GM21825 (cell line): ENCODE data around the gene VAV3.

Experiments
- ATAC-seq: cut with Tn5 transposase; IDR thresholded peaks from one replicate; pipeline ENCODE4 v1.9.1; 2021; ENCODE audit warnings: mild to moderate bottlenecking, moderate library complexity; ENCODE audit not compliant: unreplicated experiment

The VAV3 gene

GRCh38 chr1:107975851-107976250, 10.9 kb upstream of the VAV3 start:
- ATAC-seq, result no peak

DNA sequence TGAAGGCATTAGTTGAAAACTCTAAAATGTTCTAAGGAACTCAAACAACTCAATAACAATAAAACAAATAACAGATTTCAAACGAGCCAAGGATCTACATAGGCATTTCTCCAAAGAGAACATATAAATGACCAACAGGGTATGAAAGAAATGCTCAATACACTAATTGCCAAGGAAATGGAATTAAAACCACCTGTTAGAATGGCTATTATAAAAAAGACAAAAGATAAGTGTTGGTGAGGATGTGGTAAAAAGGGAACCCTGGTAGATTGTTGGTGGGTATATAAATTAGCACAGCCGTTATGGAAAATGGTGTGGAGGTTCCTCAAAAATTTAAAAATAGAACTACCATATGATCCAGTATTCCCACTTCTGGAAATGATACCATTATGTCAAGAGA, 9.1 kb upstream of the VAV3 start:
- no peak for ATAC-seq

GRCh38 chr1:107972391-107973180, 7.6 kb upstream of the VAV3 start:
- ATAC-seq, result no peak

DNA sequence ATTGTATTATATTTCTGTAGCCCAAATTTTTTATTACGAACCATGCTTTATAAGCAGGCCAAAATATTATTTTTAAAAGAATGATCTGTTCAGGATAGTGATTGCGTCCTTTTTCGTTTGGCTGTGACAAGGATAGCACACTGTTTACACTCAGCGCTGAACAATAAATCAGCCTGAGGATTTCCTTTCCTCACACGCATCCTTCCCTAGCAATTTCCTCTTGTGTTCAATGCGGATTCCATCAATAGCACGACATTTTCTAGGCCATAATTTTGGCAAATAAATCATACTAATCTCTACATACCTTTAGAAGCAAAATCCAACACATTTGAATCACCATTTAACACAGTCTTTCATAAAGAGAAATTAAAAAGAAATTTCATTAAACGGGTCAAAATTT, 1.6 kb upstream of the VAV3 start:
- ATAC-seq, result no peak

- ATAC-seq, result no peak
These were observed 457 bp downstream of the VAV3 start for GRCh38 chr1:107964336-107965109.

GRCh38 chr1:107963601-107964335, 1.2 kb downstream of the VAV3 start:
- peak; percentile 88 for ATAC-seq

- no peak for ATAC-seq
These were observed 2.0 kb downstream of the VAV3 start for GRCh38 chr1:107963008-107963407.

GRCh38 chr1:107954719-107955415, 10.1 kb downstream of the VAV3 start:
- no peak for ATAC-seq

DNA sequence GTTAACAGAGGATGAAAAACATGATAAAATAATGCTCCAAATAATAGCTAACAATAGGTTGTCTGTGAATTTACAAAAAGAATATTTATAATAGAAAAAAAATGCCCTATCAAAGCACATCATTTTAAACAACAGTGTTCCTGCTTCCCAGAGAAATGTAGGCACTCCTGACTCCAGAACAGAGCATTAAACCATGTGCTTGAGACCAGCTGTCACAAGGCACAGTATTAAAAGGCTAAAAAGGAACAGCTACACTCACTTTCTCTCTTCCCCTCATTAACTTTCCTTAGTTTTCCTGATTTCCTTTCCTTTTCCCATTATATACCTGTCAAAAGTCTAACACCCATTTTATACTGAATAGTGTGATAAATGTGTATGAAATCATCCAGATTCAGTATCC, 10.9 kb downstream of the VAV3 start:
- ATAC-seq, result no peak

DNA sequence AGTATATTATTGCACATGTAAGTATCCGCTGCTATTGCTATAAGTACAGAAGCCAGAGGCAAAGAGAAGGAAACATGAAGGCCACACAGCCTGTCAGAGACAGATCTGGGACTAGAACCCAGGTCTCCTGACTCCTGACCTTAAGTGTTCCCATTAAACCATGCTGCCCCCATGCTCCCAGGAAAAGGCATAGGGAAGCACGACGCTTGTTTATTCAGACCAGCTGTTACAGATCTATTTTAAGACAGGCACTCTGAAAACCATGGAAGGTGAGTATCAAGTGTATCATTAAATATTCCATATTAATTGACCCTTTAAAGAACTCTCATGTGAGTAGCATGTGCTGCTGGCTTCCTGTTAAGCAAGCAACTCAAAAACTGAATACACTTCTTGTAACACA, 11.4 kb downstream of the VAV3 start:
- no peak for ATAC-seq

DNA sequence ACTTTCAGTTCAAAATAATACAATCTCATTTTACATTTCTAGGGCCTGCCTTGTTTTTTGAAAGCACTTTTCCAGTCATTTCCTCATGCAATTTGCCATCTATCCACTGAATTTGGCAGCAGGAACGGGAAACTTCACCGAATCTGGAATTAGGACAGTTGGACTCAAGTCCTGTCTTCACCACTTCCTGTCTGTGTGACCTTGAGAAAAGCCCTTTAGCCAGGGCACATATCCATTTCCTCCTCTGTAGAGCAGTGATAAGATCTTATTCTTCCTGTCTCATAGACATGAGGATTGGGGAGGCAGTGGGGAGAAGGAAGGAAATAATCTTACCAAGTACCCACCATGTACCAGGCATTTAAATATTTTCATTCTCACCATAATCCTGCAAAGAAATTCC, 12.0 kb downstream of the VAV3 start:
- no peak for ATAC-seq

DNA sequence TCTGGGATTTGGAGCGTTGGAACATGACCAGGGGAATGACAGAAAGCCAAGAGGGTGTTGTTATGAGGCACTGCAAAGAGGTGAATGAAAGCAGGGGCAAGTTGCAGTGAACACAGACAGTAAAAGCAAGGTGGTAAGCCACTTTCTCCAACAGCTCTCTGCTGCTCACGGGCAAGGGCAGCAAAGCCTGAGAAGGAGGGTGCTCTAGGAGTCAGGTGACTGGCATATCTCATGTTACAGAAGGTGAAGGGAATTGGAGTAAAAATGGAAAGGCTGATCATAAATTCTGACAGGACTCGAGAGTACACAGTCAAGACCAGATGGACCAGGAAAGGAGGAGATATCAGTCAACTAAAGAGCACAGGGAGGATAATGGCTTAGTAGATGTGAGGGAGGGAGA, 14.5 kb downstream of the VAV3 start:
- ATAC-seq, result no peak

DNA sequence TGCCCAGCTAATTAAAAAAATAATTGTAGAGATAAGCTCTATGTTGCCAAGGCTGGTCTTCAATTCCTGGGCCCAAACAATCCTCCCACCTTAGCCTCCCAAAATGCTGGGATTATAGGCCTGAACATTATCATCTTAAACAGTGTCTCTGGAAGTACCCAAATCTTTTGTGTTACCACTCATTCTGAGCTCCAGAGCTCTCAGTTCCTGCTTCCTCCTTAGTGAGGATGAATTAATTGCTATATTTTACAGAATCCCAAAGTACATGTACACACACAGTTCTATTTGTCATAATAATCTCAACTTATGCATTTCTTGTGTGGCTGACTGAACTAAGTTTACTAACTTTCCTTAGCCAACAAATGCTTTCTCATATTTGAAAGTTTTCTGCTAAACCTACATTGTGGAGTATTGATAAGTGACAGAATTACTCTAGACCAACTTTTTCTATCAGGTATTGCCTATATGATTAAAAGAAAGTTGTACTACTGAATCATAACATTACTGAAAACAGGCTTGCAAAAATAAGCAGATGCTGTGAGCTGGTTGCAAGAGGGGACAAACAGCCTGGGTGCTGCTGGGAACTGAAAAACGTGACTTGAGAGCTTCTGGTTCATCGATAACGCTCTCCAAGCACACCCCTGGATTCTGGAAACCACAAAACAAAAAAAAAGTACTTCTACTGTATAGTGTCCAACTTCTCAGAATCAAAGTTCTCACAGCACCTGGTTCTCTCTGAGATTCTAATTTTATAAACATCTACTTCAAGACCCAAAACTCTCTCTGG, 15.3 kb downstream of the VAV3 start:
- peak; percentile 69 for ATAC-seq

- no peak for ATAC-seq
These were observed 18.2 kb downstream of the VAV3 start for GRCh38 chr1:107946794-107947193.

DNA sequence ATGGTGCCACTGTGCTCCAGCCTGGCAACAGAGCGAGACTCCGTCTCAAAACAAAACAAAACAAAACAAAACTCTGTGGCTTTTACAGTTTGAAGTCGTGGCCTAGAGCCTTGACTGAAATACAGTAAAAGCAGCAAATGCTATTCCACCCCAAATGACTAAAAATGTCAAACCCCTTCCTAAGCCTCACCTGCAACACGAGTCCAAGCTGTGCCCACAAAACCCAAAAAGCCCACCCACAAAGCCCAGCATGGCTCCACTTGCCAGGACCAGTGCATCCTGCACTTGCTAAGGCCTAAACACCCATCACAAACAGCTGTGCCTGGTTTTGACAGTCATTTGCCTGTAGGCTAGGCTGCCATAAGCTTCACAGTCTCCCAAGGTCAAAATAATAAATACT, 21.3 kb downstream of the VAV3 start:
- ATAC-seq, result no peak

GRCh38 chr1:107942814-107943213, 22.2 kb downstream of the VAV3 start:
- ATAC-seq, result no peak

DNA sequence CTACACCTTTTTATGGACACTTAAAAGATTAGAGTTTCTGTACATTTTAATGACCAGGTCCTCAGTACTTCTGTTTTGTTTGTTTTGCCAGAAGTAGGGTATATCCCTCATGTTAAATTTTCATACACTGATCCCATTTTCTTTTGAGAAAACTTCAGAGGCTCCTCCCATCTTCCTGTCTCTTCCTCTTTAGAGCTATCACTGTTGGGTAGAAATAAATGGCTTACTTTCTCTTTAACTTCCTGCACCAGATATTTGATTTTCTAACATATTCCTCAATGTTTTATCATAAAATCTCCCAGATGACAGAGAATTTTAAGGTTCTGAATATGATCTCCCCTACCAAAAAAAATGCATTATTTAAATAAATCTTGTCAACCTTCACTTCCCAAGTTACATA, 23.4 kb downstream of the VAV3 start:
- no peak for ATAC-seq

- ATAC-seq, result no peak
These were observed 23.9 kb downstream of the VAV3 start for GRCh38 chr1:107941123-107941522.

DNA sequence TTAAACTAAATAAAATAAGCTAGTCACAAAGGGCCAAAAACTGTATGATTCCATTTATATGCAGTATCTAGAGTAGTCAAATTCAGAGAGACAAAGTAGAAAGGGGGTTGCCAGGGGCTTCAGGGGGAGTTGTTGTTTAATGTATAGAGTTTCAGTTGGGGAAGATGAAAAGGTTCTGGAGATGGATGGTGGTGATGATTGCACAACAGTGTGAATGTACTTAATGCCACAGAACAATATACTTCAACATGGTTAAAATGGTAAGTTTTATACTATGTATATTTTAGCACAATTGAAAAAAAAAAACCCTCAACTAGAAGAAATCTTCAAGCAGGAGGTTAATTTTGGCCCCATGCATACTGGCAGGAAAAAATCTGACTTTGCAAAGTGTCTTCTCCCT, 24.3 kb downstream of the VAV3 start:
- ATAC-seq, result no peak

DNA sequence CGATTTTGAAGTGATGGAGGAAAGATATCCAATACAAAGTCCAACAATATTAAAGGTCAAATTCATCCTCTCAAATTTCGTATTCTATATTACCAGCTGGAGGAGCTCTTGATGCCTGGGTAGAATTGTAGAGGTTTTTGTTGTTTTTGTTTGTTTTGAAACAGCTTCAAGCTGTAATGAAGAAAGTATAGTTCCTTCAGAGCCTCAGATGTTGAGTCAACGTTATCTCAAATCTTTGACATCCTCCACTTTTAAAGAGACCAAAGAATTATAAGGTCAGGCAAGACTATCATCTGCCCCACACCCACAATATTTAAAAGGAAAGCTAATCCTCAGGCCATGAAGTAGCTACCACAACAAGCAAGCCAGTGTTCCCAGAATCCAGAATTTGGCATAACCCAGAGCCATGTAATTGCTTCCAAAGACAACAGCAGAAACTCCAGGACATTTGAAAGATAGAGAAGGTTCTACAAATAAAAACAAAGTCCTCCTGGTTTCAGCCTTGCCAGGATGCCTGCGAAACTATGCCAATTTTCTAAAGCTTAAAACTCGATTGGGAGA, 24.9 kb downstream of the VAV3 start:
- no peak for ATAC-seq
